Adrenal gland (tissue), 5 donors: ENCODE measurements around the gene RAD51.

Experiments used
- POLR2A ChIP-seq, 2 donors: fragments of 450-650 bp; IDR thresholded peaks; one replicate each; pipeline ENCODE4 v1.6.1; 2017; ENCODE audit warnings: antibody characterized with exemption in 2 of 2, mild to moderate bottlenecking in 2 of 2, moderate library complexity in 1 of 2
- TF ChIP-seq, protein P1 (sequence below), 6 experiments: fragments of 450-650 bp in 4 of 6; fragments of 200-600 bp in 2 of 6; sonication (generic) in 1 of 6; IDR thresholded peaks; 1 replicate in 5 of 6; 2 replicates in 1 of 6; pipeline versions ENCODE4 v1.5.1 to v1.8.0; 2016 to 2021; ENCODE audit warnings: antibody characterized with exemption in 6 of 6, mild to moderate bottlenecking in 2 of 6, moderate library complexity in 1 of 6
- donor health status: DM: no; HTN: no; CAD: no.

DNA sequence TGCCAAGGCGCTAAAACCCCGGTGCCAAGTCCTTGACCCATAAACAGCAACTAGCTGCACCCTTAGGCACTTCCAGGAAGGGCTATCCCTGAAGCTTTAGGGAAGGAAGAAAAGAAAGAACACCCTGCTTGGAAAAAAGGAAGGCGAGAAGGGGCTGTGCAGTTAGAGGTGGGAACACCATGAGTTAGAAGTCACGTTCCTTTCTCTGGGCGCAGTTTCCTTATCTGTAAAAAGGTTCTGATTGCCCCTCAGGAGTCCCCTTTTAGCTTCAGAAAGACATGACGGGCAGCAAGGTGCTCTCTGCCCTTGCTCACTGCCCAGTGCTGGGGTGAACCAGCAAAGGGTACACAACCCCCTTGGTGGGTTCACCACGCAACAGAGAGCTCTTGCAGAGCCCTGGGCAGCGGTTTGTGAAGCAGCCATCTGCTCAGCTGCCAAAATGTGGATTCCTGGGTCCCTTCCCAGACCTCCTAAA is 69.7 kb downstream of the RAD51 start:
- TF ChIP-seq, protein P1, sequence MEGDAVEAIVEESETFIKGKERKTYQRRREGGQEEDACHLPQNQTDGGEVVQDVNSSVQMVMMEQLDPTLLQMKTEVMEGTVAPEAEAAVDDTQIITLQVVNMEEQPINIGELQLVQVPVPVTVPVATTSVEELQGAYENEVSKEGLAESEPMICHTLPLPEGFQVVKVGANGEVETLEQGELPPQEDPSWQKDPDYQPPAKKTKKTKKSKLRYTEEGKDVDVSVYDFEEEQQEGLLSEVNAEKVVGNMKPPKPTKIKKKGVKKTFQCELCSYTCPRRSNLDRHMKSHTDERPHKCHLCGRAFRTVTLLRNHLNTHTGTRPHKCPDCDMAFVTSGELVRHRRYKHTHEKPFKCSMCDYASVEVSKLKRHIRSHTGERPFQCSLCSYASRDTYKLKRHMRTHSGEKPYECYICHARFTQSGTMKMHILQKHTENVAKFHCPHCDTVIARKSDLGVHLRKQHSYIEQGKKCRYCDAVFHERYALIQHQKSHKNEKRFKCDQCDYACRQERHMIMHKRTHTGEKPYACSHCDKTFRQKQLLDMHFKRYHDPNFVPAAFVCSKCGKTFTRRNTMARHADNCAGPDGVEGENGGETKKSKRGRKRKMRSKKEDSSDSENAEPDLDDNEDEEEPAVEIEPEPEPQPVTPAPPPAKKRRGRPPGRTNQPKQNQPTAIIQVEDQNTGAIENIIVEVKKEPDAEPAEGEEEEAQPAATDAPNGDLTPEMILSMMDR (IDR thresholded peaks at IDR 0.05), result no peak
- TF ChIP-seq POLR2A (IDR thresholded peaks at IDR 0.05), result no peak
